Left lobe of liver (tissue), 2 donors: ENCODE data around the gene GMCL2. TPM values are rescaled to one million over a fixed set of nuclear protein-coding genes. Genes with fewer than 3 reads are reported as not detected.
"Not testable (repeated sequence)": the region's sequence is repeated elsewhere in the genome, so short reads cannot be mapped to it uniquely, and the experiment has no call there.

Experiments used
- ATAC-seq: fragments of 200-7000 bp; cut with Tn5 transposase; one replicate; pipeline ENCODE4 v1.9.1; 2020; ENCODE audit warnings: mild to moderate bottlenecking, moderate library complexity
- DNase-seq: peaks from one replicate; pipeline ENCODE4 v3.0.0-alpha.2; 2020; ENCODE audit warnings: low spot score
- total RNA-seq: library from RNA; stranded (reverse); gene quantifications from one replicate; pipeline ENCODE4 v1.2.1, GENCODE V29; 2021
- donor health status: DM: no; HTN: no; CAD: no; lungs with moderate emphysema.
- donor health status: DM: no; HTN: yes; CAD: no.

Gene GMCL2
- total RNA-seq, 1 donor from 2014 or later, result not detected

GRCh38 chr5:178207183-178207916 lies 20.2 kb upstream of the GMCL2 start:
- peak; percentile 68 for DNase-seq
- ATAC-seq, result peak; percentile 7

GRCh38 chr5:178206166-178207101 lies 19.3 kb upstream of the GMCL2 start:
- ATAC-seq (peak; percentile 11), DNase-seq (peak; percentile 66)

- DNase-seq, result no peak
- ATAC-seq, result no peak
These were observed 18.5 kb upstream of the GMCL2 start for GRCh38 chr5:178205749-178206047.

GRCh38 chr5:178204935-178205748 lies 18.0 kb upstream of the GMCL2 start:
- ATAC-seq (peak; percentile 70), DNase-seq (peak; percentile 85)

GRCh38 chr5:178204182-178204934 lies 17.2 kb upstream of the GMCL2 start, which contains the start of gene HNRNPAB:
Gene HNRNPAB (plus strand): TSS chr5:178204533. CDS start chr5:178204838, 305 bp downstream.
- DNase-seq, result peak; percentile 97
- ATAC-seq, result peak; percentile 81

GRCh38 chr5:178203670-178204181 lies 16.6 kb upstream of the GMCL2 start:
- DNase-seq (no peak), ATAC-seq (no peak)

- ATAC-seq (no peak), DNase-seq (no peak)
These were observed 15.4 kb upstream of the GMCL2 start for GRCh38 chr5:178202541-178202940.

GRCh38 chr5:178201927-178202235 lies 14.7 kb upstream of the GMCL2 start:
- DNase-seq (no peak), ATAC-seq (no peak)

GRCh38 chr5:178201221-178201926 lies 14.2 kb upstream of the GMCL2 start:
- DNase-seq, result no peak
- no peak for ATAC-seq

- no peak for ATAC-seq
- no peak for DNase-seq
These were observed 12.6 kb upstream of the GMCL2 start for GRCh38 chr5:178199581-178200434.

- ATAC-seq (no peak), DNase-seq (no peak)
These were observed 11.5 kb upstream of the GMCL2 start for GRCh38 chr5:178198706-178199105.

GRCh38 chr5:178198151-178198550 lies 11.0 kb upstream of the GMCL2 start:
- not testable (repeated sequence) for DNase-seq, ATAC-seq

- DNase-seq, result no peak
- ATAC-seq, result peak; percentile 73
These were observed 9.8 kb upstream of the GMCL2 start for GRCh38 chr5:178196986-178197385.

GRCh38 chr5:178196281-178196812 lies 9.2 kb upstream of the GMCL2 start:
- no peak for DNase-seq
- no peak for ATAC-seq

- DNase-seq, result no peak
- ATAC-seq, result no peak
These were observed 6.9 kb upstream of the GMCL2 start for GRCh38 chr5:178194026-178194425.

GRCh38 chr5:178193251-178193809 lies 6.2 kb upstream of the GMCL2 start:
- no peak for ATAC-seq

GRCh38 chr5:178192787-178193186 lies 5.6 kb upstream of the GMCL2 start:
- ATAC-seq, result no peak
- DNase-seq, result no peak

More at GRCh38 chr5:178193251-178193809, 6.2 kb upstream of the GMCL2 start:
- DNase-seq, result no peak

- DNase-seq (peak; percentile 77), ATAC-seq (peak; percentile 77)
These were observed 5.1 kb upstream of the GMCL2 start for GRCh38 chr5:178192244-178192643.
